ENCODE results near the gene ROBO3. TPM values are rescaled to one million over a fixed set of nuclear protein-coding genes. Genes with fewer than 3 reads are reported as not detected.

The ROBO3 gene
- total RNA-seq, 2 experiments from 2014 or later: 21.9 to 26.1 TPM

DNA sequence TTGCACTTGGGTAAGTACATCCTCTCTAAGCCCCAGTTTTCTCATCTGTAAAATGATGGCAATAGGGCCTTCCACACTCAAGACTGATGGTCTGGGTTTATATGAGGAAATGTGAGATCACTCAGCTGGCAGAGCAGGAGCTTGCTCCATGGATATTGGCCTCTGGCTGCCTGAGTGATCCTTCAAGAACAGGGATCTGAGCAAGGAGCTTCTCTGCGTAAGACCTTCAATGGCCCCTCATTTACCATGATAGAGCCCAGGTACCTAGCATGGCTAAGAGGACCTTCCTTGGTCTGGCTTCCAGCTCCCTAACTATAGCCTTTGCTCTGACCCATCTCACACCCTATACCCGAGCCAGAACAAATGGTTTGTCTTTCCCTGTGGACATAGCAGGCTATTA lies 26.9 kb downstream of the ROBO3 start:
- Mint-ChIP-seq H3K36me3 (ENCODE audit: low read depth) (no peaks in the 10 kb centered on the region), H3K27ac (no peak overlapping the region), H3K9me3 (ENCODE audit: low read depth) (no peaks in the 10 kb centered on the region), H3K27me3 (no peaks in the 10 kb centered on the region), H3K4me3 (no peak overlapping the region), H3K4me1 (no peaks in the 10 kb centered on the region)
- intact Hi-C loops (cut with DNase I, micrococcal nuclease): no loop called here
- DNase-seq (no peak), ATAC-seq (no peak)
- ChIA-PET POLR2A (no interaction called here), CTCF (interaction anchor here (0.5 to 2.1 kb wide), 2 partner anchors 26 to 535 kb away, joined by 3 to 12 read pairs; no protein-coding TSS in a partner anchor)

- ChIA-PET CTCF (interaction anchor here (0.7 kb wide), 1 partner anchor 248 kb away, joined by 3 read pairs; no protein-coding TSS in a partner anchor), POLR2A (interaction anchor here (0.6 kb wide), 1 partner anchor 21 kb away, joined by 3 read pairs; no protein-coding TSS in a partner anchor)
- no peak for ATAC-seq
- no peak for DNase-seq
- Mint-ChIP-seq H3K4me3 (no peak overlapping the region), H3K36me3 (ENCODE audit: low read depth) (no peaks in the 10 kb centered on the region), H3K9me3 (ENCODE audit: low read depth) (no peaks in the 10 kb centered on the region), H3K27ac (no peak overlapping the region), H3K27me3 (peaks cover 2% of the 10 kb centered on the region), H3K4me1 (no peaks in the 10 kb centered on the region)
- intact Hi-C loops (cut with DNase I, micrococcal nuclease): no loop called here
Measured at GRCh38 chr11:124892750-124893454, 27.7 kb downstream of the ROBO3 start.

DNA sequence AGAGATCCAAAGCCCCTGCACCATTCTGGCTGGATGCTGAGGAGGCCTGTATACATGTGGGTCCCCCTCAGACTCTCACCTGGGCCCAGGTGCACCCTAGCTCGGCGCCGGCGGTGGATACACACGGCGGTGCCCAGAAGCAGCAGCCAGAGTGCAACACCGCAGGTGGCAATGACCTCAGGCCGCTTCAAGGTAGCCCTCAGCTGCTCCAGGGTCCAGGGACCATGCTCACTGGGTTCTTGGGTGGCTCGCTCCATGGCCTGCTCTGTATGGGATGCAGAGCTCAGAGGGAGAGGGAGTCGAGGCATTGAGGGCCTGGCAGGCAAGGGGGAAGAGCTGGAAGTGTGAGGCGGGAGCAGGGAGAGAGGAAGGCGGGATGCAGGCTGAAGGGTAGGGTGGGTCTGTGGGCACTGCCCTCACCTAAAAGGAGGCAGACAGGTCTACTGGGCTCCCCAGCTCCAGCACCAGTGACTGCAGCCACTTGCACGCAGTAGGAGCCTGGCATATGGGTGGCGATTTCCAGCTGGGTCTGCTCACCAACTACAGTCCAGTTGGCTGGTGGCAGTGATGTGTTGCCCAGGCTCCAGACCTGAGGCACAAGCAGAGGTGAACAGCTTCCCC lies 28.7 kb downstream of the ROBO3 start:
- Mint-ChIP-seq H3K4me1 (no peaks in the 10 kb centered on the region), H3K9me3 (ENCODE audit: low read depth) (no peaks in the 10 kb centered on the region), H3K27me3 (peaks cover 2% of the 10 kb centered on the region), H3K4me3 (no peak overlapping the region), H3K36me3 (ENCODE audit: low read depth) (no peaks in the 10 kb centered on the region), H3K27ac (no peak overlapping the region)
- intact Hi-C loops (cut with DNase I, micrococcal nuclease): no loop called here
- ChIA-PET CTCF (interaction anchor here (0.6 kb wide), 1 partner anchor 17 kb away, joined by 3 read pairs; no protein-coding TSS in a partner anchor), POLR2A (no interaction called here)
- DNase-seq: no peak
- ATAC-seq: no peak

DNA sequence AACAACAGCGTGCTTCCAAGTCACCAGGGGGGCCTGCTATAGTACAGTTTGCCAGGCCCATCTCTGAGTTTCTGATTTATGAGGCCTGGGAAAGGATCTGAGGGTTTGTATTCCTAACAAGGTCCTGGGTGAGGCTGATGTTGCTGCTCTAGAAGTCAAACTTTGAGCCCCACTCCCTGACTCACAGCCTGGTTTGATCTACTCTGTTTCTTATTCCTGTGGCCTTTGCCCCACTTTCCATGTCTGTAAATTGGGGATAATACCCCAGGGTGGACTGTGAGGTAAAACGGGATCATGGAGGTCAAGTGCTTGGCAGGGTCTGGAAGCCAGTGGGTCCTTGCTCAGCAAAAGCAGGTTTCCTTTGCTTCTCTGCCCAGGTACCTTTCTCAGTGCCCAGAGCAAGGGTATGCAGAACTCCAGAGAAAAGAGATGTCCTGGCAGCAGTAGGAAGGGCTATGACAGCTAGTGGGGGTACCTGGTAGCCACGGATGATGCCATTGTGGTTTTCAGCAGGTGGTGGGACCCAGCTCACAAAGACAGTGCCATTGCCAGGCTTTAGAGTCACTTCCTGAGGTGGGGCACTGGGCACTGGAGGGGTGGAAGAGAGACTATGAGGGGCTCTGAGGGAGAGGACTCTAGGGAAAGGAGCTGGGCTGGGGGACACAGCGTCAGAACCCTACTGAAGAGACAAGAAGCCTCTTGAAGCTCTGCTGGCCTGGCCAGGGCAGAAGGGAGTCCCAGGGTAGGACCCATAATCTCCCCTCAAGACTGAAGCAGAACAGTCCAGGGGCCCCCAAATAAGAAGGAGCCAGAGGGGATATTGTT lies 29.6 kb downstream of the ROBO3 start:
- H3K4me3 Mint-ChIP-seq: no peak overlapping the region
- ChIA-PET POLR2A (no interaction called here), CTCF (interaction anchor here (0.6 to 1.0 kb wide), 2 partner anchors 58 to 556 kb away, joined by 3 read pairs; no protein-coding TSS in a partner anchor)
- H3K9me3 Mint-ChIP-seq (ENCODE audit: low read depth): no peaks in the 10 kb centered on the region
- no peak for DNase-seq
- intact Hi-C loops (cut with DNase I, micrococcal nuclease): no loop called here
- no peak overlapping the region for H3K27ac Mint-ChIP-seq
- no peaks in the 10 kb centered on the region for H3K36me3 Mint-ChIP-seq (ENCODE audit: low read depth)
- no peaks in the 10 kb centered on the region for H3K4me1 Mint-ChIP-seq
- peaks cover 5% of the 10 kb centered on the region for H3K27me3 Mint-ChIP-seq
- no peak for ATAC-seq

DNA sequence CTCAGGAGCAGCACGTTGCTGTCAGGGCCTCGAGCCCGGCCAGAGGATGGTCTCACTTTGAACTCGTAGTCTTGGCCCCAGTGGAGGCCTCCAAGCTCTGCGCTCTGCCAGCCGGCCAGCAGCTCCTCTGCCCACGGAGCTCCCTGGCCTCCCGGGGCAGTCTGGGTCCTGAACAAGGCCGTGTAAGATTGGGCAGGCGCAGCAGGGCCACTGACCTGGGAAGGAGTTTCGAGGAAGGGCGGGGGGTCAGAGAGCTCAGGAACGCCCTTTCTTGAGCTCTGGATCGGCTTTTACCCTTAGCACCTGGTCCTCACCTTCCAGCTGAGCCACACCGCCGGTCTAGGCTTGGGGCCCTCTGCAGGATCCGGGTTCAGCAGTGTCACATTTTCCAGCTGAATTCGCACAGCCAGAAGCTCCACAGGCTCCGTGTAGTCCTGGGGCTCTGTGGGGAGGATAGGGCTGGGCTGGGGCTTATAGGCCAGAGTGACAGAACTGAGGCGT lies 30.3 kb downstream of the ROBO3 start:
- peaks cover 5% of the 10 kb centered on the region for H3K27me3 Mint-ChIP-seq
- no peaks in the 10 kb centered on the region for H3K9me3 Mint-ChIP-seq (ENCODE audit: low read depth)
- ATAC-seq (no peak), DNase-seq (no peak)
- CTCF ChIA-PET: interaction anchor here (0.6 to 1.0 kb wide), 2 partner anchors 59 to 555 kb away, joined by 3 read pairs; no protein-coding TSS in a partner anchor
- H3K4me3 Mint-ChIP-seq: no peak overlapping the region
- H3K27ac Mint-ChIP-seq: no peak overlapping the region
- intact Hi-C loops (cut with DNase I, micrococcal nuclease): no loop called here
- no peaks in the 10 kb centered on the region for H3K36me3 Mint-ChIP-seq (ENCODE audit: low read depth)
- no peaks in the 10 kb centered on the region for H3K4me1 Mint-ChIP-seq
- POLR2A ChIA-PET: no interaction called here

GRCh38 chr11:124896071-124896750 lies 31.0 kb downstream of the ROBO3 start:
- Mint-ChIP-seq H3K27me3 (peaks cover 8% of the 10 kb centered on the region), H3K4me1 (no peaks in the 10 kb centered on the region), H3K27ac (no peak overlapping the region), H3K9me3 (ENCODE audit: low read depth) (no peaks in the 10 kb centered on the region), H3K36me3 (ENCODE audit: low read depth) (no peaks in the 10 kb centered on the region), H3K4me3 (no peak overlapping the region)
- ChIA-PET POLR2A (no interaction called here), CTCF (no interaction called here)
- intact Hi-C loops (cut with DNase I, micrococcal nuclease): no loop called here
- no peak for ATAC-seq
- DNase-seq: no peak

- Mint-ChIP-seq H3K27ac (no peak overlapping the region), H3K4me1 (no peaks in the 10 kb centered on the region), H3K9me3 (ENCODE audit: low read depth) (no peaks in the 10 kb centered on the region), H3K36me3 (ENCODE audit: low read depth) (no peaks in the 10 kb centered on the region), H3K4me3 (no peak overlapping the region), H3K27me3 (peaks cover 14% of the 10 kb centered on the region)
- DNase-seq (no peak), ATAC-seq (no peak)
- intact Hi-C loops (cut with DNase I, micrococcal nuclease): no loop called here
- CTCF ChIA-PET: no interaction called here
- POLR2A ChIA-PET: no interaction called here
Measured at GRCh38 chr11:124896821-124897391, 31.7 kb downstream of the ROBO3 start.

- H3K36me3 Mint-ChIP-seq (ENCODE audit: low read depth): no peaks in the 10 kb centered on the region
- H3K9me3 Mint-ChIP-seq (ENCODE audit: low read depth): no peaks in the 10 kb centered on the region
- no peak within 1 kb of the TSS for H3K4me3 Mint-ChIP-seq
- intact Hi-C loops (cut with DNase I, micrococcal nuclease): no loop called here
- no peaks in the 10 kb centered on the region for H3K4me1 Mint-ChIP-seq
- ATAC-seq: no peak
- no peak within 1 kb of the TSS for H3K27ac Mint-ChIP-seq
- ChIA-PET CTCF (no interaction called here), POLR2A (no interaction called here)
- H3K27me3 Mint-ChIP-seq: peaks cover 14% of the 10 kb centered on the region
- no peak for DNase-seq
Measured at GRCh38 chr11:124897674-124898262, 32.5 kb downstream of the ROBO3 start, which contains the start of gene ROBO4. Gene ROBO4, minus strand, starts transcription at chr11:124897865. Its CDS starts 70 bp downstream, at chr11:124897795.

DNA sequence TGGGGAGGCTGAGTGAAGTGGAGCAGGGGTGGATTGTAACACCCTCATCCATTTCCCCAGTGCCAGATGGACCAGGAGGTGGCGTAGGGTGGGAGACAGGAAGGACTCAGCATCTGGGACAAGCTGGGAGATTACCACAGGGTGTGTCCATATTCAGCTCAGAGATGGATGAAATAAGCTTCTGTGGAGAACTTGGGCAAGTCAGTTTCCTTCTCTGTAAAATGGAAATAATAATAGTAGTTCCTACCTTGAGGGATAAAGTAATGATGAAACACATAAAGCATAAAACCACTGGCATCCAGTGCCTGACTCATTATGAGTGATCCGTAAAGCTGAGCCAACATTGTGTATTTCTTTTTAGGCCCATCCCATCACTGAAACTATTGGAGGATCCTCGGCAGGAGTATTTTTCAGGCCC lies 33.0 kb downstream of the ROBO3 start:
- intact Hi-C loops (cut with DNase I, micrococcal nuclease): no loop called here
- Mint-ChIP-seq H3K36me3 (ENCODE audit: low read depth) (no peaks in the 10 kb centered on the region), H3K27me3 (peaks cover 14% of the 10 kb centered on the region), H3K27ac (no peak overlapping the region), H3K9me3 (ENCODE audit: low read depth) (no peaks in the 10 kb centered on the region), H3K4me3 (no peak overlapping the region), H3K4me1 (no peaks in the 10 kb centered on the region)
- POLR2A ChIA-PET: no interaction called here
- no peak for DNase-seq
- ATAC-seq: no peak
- CTCF ChIA-PET: no interaction called here

- CTCF ChIA-PET: no interaction called here
- H3K27me3 Mint-ChIP-seq: peaks cover 14% of the 10 kb centered on the region
- ATAC-seq: no peak
- no peaks in the 10 kb centered on the region for H3K36me3 Mint-ChIP-seq (ENCODE audit: low read depth)
- no peak overlapping the region for H3K27ac Mint-ChIP-seq
- POLR2A ChIA-PET: no interaction called here
- no peaks in the 10 kb centered on the region for H3K4me1 Mint-ChIP-seq
- intact Hi-C loops (cut with DNase I, micrococcal nuclease): no loop called here
- H3K9me3 Mint-ChIP-seq (ENCODE audit: low read depth): no peaks in the 10 kb centered on the region
- H3K4me3 Mint-ChIP-seq: no peak overlapping the region
- DNase-seq: no peak
Measured at GRCh38 chr11:124898711-124899110, 33.5 kb downstream of the ROBO3 start.
